Hematopoietic multipotent progenitor cell treated with erythropoietin and hydrocortisone succinate and interleukin-3 and kit ligand, for 17 days (in vitro differentiated cells): ENCODE data around the gene ARFGAP1.
"Not testable (repeated sequence)": the region's sequence is repeated elsewhere in the genome, so short reads cannot be mapped to it uniquely, and the experiment has no call there.

Source experiments
- DNase-seq: peaks from one replicate; pipeline ENCODE4 v3.0.0-alpha.2; 2015; ENCODE audit warnings: low spot score

ARFGAP1 gene

DNA sequence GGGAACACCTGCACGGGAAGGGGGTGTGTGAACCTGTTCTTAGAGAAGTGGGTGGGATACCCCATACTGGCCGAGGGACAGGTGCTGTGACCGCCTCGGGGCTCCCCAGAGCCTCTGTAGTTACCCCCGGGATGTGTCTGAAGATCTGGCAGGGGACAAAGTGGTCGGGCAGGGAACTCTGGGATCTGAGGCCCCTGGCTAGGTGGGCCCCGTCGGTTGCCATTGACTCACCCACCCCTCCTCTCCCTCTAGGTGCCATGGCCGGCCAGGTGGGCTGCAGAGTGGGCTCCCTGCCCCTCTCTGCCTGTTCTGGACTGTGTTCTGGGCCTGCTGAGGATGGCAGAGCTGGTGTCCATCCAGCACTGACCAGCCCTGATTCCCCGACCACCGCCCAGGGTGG lies 32.6 kb upstream of the ARFGAP1 start:
- no peak for DNase-seq

GRCh38 chr20:63241272-63241671 lies 31.3 kb upstream of the ARFGAP1 start:
- DNase-seq, result no peak

GRCh38 chr20:63242736-63243135 lies 29.9 kb upstream of the ARFGAP1 start:
- no peak for DNase-seq

DNA sequence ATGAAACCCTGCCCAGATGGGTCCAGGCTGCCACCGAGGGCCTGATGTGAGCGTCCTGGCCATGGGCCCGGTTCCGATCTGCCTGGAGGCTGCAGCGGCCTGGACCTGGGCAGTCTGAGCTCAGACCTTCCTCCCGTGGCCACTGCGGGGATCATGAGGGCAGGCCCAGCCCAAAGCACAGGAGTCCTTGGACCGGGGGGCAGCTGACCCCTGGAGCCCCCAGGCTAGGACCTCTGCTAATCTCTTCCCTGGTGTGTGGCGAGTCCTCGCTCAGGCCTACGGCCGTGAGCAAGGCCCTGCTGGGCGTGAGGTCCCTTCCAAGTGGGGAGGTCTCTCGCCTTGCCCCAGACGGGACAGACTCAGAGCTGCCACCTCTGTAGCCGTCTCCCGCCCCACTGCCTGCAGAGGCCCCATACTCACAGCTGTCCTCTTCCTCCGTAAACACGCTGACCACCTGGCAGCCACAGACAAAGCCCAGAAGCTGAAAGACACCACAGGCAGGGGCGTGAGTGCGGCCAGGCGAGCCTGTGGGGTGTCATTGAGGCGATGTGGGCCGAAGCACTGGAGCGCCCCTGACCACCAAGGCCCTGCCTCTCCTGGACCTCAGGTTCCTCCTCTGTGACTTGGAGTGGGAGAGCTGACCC lies 28.9 kb upstream of the ARFGAP1 start:
- no peak for DNase-seq

DNA sequence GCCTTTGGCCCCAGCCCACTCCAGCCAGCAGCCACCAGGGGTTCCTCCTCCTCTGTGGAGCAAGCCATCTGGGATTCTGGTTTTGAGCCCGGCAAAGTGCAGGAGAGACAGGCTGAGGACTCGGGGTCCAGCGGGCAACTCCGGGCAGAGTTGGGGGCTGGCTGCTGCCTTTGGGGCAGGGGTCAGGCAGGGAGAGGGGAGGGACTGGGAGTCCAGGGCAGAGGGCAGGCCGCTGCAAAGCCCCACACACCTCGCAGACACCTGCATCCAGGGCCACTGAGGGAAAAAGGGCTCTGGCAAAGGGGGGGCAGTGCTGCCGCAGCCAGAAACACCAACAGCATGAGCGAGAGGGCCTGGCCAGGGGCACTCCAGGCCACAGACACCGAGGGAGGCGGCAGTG lies 28.1 kb upstream of the ARFGAP1 start:
- no peak for DNase-seq

- no peak for DNase-seq
Observed at GRCh38 chr20:63246490-63247288, 25.9 kb upstream of the ARFGAP1 start.

- no peak for DNase-seq
Observed at GRCh38 chr20:63247671-63248228, 24.9 kb upstream of the ARFGAP1 start.

DNA sequence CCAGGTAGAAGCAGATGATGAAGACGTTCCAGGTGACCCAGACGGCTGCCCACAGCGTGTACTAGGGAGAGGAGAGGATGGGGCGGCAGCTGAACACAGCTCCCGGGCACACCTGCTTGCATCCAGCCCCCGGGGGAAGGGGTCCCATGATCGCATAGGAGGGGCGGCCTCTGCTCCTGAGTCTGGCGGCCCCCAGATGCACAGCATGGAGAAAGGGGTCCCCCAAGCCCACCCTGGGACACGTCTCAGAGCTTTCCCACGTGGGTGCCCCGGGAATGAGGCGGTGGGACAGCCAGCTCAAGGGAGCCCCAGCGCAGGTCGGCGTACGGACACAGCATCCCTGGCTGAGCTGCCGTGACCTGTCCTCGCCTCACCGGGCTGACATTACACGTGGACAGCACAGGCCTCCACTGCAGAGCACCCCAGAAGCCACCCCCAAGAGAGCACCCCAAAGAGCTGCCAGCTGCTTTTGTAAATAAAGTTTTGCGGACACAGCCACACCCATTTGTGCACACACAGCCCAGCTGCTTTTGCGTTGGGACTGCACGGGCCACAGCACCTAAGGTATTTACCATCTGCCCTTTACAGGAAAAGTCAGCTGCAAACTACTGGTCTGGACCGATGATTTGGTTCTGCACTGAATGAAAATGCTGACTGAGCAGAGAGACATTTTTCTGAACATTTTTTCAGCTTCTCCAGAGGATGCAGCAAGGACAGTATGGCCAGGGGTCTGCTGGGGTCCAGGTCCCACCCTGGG lies 23.6 kb upstream of the ARFGAP1 start:
- DNase-seq, result no peak

- no peak for DNase-seq
Observed at GRCh38 chr20:63249891-63250290, 22.7 kb upstream of the ARFGAP1 start.

DNA sequence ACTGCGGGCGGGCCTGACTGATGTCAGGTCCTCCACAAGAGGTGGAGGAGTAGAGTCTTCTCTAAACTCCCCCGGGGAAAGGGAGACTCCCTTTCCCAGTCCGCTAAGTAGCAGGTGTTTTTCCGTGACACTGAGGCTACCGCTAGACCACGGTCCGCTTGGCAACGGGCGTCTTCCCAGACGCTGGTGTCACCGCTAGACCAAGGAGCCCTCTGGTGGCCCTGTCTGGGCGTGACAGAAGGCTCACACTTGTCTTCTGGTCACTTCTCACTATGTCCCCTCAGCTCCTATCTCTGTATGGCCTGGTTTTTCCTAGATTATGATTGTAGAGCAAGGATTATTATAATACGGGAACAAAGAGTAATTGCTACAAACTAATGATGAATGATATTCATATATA lies 21.3 kb upstream of the ARFGAP1 start:
- DNase-seq, result not testable (repeated sequence)

DNA sequence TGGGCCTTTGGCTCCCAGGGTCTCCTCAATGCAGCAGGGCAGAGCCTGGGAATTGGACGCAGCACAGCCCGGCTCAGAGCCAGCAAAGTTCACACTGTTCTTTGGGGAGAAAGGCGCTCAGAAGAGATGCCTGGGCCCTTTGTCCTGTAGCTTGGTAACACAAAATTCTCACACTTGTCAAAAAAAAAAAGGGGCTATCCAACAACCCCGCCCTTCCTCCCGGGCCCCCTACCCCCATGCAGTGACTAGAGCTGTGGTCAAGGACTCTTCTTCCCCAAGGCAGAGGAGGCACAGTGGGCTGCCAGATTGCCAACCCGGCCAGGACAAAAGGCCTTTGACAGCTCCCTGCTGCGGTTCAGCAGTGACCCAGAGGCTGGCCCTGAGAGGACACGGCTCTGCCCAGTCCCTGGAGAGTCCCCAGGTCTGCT lies 20.3 kb upstream of the ARFGAP1 start:
- DNase-seq, result no peak

- DNase-seq, result no peak
Observed at GRCh38 chr20:63253065-63253437, 19.6 kb upstream of the ARFGAP1 start.

GRCh38 chr20:63253438-63254231 lies 19.0 kb upstream of the ARFGAP1 start:
- no peak for DNase-seq

- DNase-seq, result no peak
Observed at GRCh38 chr20:63254232-63254605, 18.4 kb upstream of the ARFGAP1 start, which contains the start of gene NKAIN4. Gene NKAIN4, minus strand, starts transcription at chr20:63254463. Its CDS starts 13 bp downstream, at chr20:63254450.

GRCh38 chr20:63254606-63255384 lies 17.8 kb upstream of the ARFGAP1 start:
- DNase-seq, result no peak

- no peak for DNase-seq
Observed at GRCh38 chr20:63255931-63256704, 16.5 kb upstream of the ARFGAP1 start.

GRCh38 chr20:63256954-63257353 lies 15.7 kb upstream of the ARFGAP1 start:
- no peak for DNase-seq

- no peak for DNase-seq
Observed at GRCh38 chr20:63257629-63258028, 15.0 kb upstream of the ARFGAP1 start.

DNA sequence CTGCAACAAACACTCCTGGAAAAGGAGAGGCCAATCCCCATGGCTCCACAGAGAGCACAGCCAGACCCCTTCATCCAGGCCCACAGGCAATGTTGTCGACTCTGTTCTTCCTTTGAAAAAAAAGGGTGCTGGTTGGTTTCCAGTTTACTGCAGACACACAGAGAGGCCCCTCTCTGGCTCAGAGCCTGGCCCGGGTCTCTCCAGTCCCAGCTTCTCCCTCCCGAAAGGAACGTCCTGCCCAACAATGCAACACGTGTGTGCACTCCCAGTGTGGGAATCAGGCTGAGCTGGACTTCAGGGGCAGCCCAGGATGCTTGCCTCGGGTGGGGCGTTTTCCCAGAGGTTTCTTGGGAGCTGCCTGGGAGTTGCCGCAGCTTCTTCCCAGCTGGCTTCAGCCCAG lies 13.8 kb upstream of the ARFGAP1 start:
- DNase-seq, result no peak
